Ishikawa (cell line): ENCODE results near the gene RAB8B.

Experiments
- CEBPB ChIP-seq: IDR thresholded peaks from 2 replicates; pipeline ENCODE4 v1.6.1; 2012
- CREB1 ChIP-seq: IDR thresholded peaks from 2 replicates; pipeline ENCODE4 v1.6.1; 2012; ENCODE audit warnings: low read depth
- EGR1 ChIP-seq: IDR thresholded peaks from 2 replicates; pipeline ENCODE4 v1.6.1; 2012
- EP300 ChIP-seq: IDR thresholded peaks from 2 replicates; pipeline ENCODE4 v1.6.1; 2012; ENCODE audit warnings: borderline replicate concordance
- FOXM1 ChIP-seq: IDR thresholded peaks from 2 replicates; pipeline ENCODE4 v1.6.1; 2012; ENCODE audit warnings: low read depth, borderline replicate concordance
- MAX ChIP-seq: IDR thresholded peaks from 2 replicates; pipeline ENCODE4 v1.6.1; 2012
- NFIC ChIP-seq: IDR thresholded peaks from 2 replicates; pipeline ENCODE4 v1.6.1; 2012
- RAD21 ChIP-seq: IDR thresholded peaks from 2 replicates; pipeline ENCODE4 v1.6.1; 2012; ENCODE audit warnings: low read depth
- REST ChIP-seq: IDR thresholded peaks from 2 replicates; pipeline ENCODE4 v1.6.1; 2012; ENCODE audit warnings: low read depth, mild to moderate bottlenecking
- TAF1 ChIP-seq: IDR thresholded peaks from 2 replicates; pipeline ENCODE4 v1.6.1; 2012; ENCODE audit warnings: low read depth, mild to moderate bottlenecking
- TCF12 ChIP-seq: IDR thresholded peaks from 2 replicates; pipeline ENCODE4 v1.6.1; 2012; ENCODE audit warnings: low read depth
- TEAD4 ChIP-seq: IDR thresholded peaks from 2 replicates; pipeline ENCODE4 v1.6.1; 2012
- YY1 ChIP-seq: IDR thresholded peaks from 2 replicates; pipeline ENCODE4 v1.6.1; 2012; ENCODE audit warnings: low read depth
- ZBTB7A ChIP-seq: IDR thresholded peaks from 2 replicates; pipeline ENCODE4 v1.6.1; 2012; ENCODE audit warnings: low read depth
- TF ChIP-seq, protein P1 (sequence below): IDR thresholded peaks from 2 replicates; pipeline ENCODE4 v1.6.1; 2012

The RAB8B gene

DNA sequence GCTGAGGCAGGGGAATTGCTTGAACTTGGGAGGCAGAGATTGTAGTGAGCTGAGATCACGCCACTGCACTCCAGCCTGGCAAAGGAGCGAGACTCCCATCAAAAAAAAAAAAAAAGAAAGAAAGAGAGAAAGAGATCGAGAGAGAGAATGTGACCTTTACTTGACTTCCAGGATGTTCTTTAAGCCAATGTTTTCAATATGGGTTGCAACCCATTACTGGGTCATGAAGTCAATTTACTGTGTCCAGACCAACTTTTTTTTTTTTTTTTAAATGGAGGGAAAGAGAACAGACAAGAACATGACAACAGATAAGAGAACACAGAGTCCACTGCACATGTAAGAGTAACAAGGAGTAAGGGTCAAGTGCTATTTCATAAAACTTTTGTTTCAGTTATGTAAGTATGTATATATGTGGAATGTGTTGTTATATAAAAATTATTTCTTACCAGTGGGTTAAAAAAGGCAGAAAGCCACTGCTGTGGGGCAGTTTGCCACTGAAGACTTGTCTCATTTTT, 29.8 kb downstream of the RAB8B start:
- TF ChIP-seq REST, result no peak
- TF ChIP-seq, protein P1, sequence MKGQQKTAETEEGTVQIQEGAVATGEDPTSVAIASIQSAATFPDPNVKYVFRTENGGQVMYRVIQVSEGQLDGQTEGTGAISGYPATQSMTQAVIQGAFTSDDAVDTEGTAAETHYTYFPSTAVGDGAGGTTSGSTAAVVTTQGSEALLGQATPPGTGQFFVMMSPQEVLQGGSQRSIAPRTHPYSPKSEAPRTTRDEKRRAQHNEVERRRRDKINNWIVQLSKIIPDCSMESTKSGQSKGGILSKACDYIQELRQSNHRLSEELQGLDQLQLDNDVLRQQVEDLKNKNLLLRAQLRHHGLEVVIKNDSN, result no peak

- no peak for TF ChIP-seq TEAD4
- no peak for TF ChIP-seq MAX
- TF ChIP-seq TCF12, result no peak
- no peak for TF ChIP-seq REST
- no peak for TF ChIP-seq NFIC
- TF ChIP-seq CREB1, result no peak
- TF ChIP-seq EGR1, result no peak
- no peak for TF ChIP-seq FOXM1
- no peak for TF ChIP-seq YY1
- TF ChIP-seq TAF1, result no peak
- no peak for TF ChIP-seq EP300
- TF ChIP-seq RAD21, result no peak
- TF ChIP-seq, protein P1, result no peak
- TF ChIP-seq ZBTB7A, result no peak
- TF ChIP-seq CEBPB, result no peak
These were observed 31.9 kb downstream of the RAB8B start for GRCh38 chr15:63221346-63221745.

DNA sequence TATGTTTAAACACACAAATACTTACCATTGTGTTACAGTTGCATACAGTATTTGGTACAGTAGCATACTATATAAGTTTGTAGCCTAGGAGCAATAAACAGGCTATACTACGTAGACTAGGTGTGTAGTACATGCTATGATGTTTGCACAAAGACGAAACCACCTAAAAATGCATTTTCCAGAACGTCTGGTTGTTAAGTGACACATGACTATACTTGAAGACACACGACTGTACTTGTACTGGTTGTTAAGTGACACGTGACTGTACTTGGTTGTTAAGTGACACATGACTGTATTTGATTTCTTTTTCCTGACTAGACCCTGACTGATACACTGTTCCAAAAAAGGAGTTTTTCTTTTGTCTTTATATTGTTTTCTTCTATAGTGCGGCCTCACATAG, 34.1 kb downstream of the RAB8B start:
- TF ChIP-seq RAD21, result no peak
- TF ChIP-seq YY1, result no peak
- no peak for TF ChIP-seq ZBTB7A
- no peak for TF ChIP-seq TCF12
- TF ChIP-seq MAX, result no peak
- TF ChIP-seq, protein P1, result no peak
- TF ChIP-seq TEAD4, result no peak
- no peak for TF ChIP-seq EGR1
- no peak for TF ChIP-seq CEBPB
- no peak for TF ChIP-seq TAF1
- TF ChIP-seq NFIC, result no peak

DNA sequence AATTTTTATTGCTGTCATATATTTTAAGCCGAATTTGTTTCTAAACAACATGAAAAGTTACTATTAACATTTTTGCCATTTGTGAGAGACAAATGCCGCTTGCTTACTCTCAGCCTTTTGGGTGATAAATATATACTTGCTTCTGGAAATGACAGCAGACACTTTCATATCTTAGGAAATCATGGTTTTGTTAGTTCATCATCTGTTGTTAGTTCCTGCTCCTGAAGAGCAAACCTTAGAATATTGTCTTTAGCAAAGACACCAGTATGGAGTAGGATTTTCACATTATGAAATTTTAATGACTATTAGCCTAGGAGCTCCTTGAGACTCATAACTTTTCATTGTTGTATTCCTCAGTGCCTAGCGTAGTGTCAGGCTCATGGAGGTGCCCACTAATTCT, 36.0 kb downstream of the RAB8B start:
- no peak for TF ChIP-seq CEBPB
- TF ChIP-seq, protein P1, result no peak
- no peak for TF ChIP-seq TCF12
- no peak for TF ChIP-seq EP300
- no peak for TF ChIP-seq CREB1
- TF ChIP-seq TEAD4, result no peak
- no peak for TF ChIP-seq MAX
- TF ChIP-seq TAF1, result no peak
- no peak for TF ChIP-seq RAD21
- TF ChIP-seq FOXM1, result no peak

- TF ChIP-seq ZBTB7A, result no peak
- no peak for TF ChIP-seq TEAD4
- TF ChIP-seq EGR1, result no peak
- TF ChIP-seq CREB1, result no peak
- no peak for TF ChIP-seq RAD21
- TF ChIP-seq YY1, result no peak
- TF ChIP-seq REST, result no peak
- TF ChIP-seq NFIC, result no peak
- no peak for TF ChIP-seq FOXM1
- TF ChIP-seq, protein P1, result no peak
- no peak for TF ChIP-seq CEBPB
- no peak for TF ChIP-seq TAF1
- no peak for TF ChIP-seq TCF12
- TF ChIP-seq EP300, result no peak
- TF ChIP-seq MAX, result no peak
These were observed 36.9 kb downstream of the RAB8B start for GRCh38 chr15:63226155-63226883.
